A673 (cell line): ENCODE measurements around the gene CBLL2. TPM values are rescaled to one million over a fixed set of nuclear protein-coding genes. Genes with fewer than 3 reads are reported as not detected.

Experiments used
- BruUV-seq: library from RNA; stranded (reverse); fragments of 400-500 nt; replicated peaks from 2 replicates; lab custom pipeline; 2021; lab: Mats Ljungman, UMichigan
- CTCF ChIA-PET: fragments of 300-600 bp; sonication (Branson Sonifier 250); formaldehyde crosslinking; loops from one replicate; lab custom pipeline; 2022; ENCODE audit warnings: antibody characterized with exemption; lab: Charles Lee
- POLR2A ChIA-PET: fragments of 300-600 bp; sonication (Branson Sonifier 250); formaldehyde crosslinking; loops from one replicate; lab custom pipeline; 2022; ENCODE audit warnings: antibody characterized with exemption; ENCODE audit not compliant: low non-redundant PET; lab: Charles Lee
- DNase-seq: peaks from one replicate; pipeline ENCODE4 v3.0.0-alpha.2; 2015; ENCODE audit warnings: low spot score
- H3K27ac ChIP-seq: fragments of 200-600 bp; sonication (generic); 2 replicates; pipeline ENCODE4 v1.5.1; 2016; ENCODE audit warnings: mixed run types, low read depth, mild to moderate bottlenecking, mixed read lengths, antibody characterized with exemption, low read length; ENCODE audit not compliant: poor library complexity, severe bottlenecking
- H3K27me3 ChIP-seq: fragments of 200-600 bp; sonication (generic); replicated peaks from 2 replicates; pipeline ENCODE4 v1.6.1; 2017; ENCODE audit warnings: mixed run types, low read depth, mild to moderate bottlenecking, mixed read lengths, antibody characterized with exemption, low read length; ENCODE audit not compliant: insufficient read depth, poor library complexity
- H3K36me3 ChIP-seq: fragments of 200-600 bp; sonication (generic); 2 replicates; pipeline ENCODE4 v1.6.1; 2016; ENCODE audit warnings: mixed run types, mild to moderate bottlenecking, mixed read lengths, antibody characterized with exemption, low read length; ENCODE audit not compliant: insufficient read depth, poor library complexity, severe bottlenecking
- H3K4me1 ChIP-seq: fragments of 200-600 bp; sonication (generic); 2 replicates; pipeline ENCODE4 v1.6.1; 2017; ENCODE audit warnings: mixed run types, mild to moderate bottlenecking, mixed read lengths, antibody characterized with exemption, low read length; ENCODE audit not compliant: insufficient read depth, poor library complexity, severe bottlenecking
- H3K4me3 ChIP-seq: fragments of 200-600 bp; sonication (generic); 2 replicates; pipeline ENCODE4 v1.5.1; 2016; ENCODE audit warnings: low read depth, mixed run types, mild to moderate bottlenecking, mixed read lengths, low read length; ENCODE audit not compliant: poor library complexity, severe bottlenecking
- H3K9me3 ChIP-seq: fragments of 200-600 bp; sonication (generic); 2 replicates; pipeline ENCODE4 v1.6.1; 2016; ENCODE audit warnings: mixed run types, low read depth, mild to moderate bottlenecking, mixed read lengths, antibody characterized with exemption, low read length; ENCODE audit not compliant: poor library complexity, severe bottlenecking
- EZH2 ChIP-seq: fragments of 200-600 bp; sonication (generic); IDR thresholded peaks from 2 replicates; pipeline ENCODE4 v1.6.1; 2017; ENCODE audit warnings: borderline replicate concordance, low read depth, mild to moderate bottlenecking, mixed read lengths, antibody characterized with exemption, low read length; ENCODE audit not compliant: poor library complexity, severe bottlenecking
- intact Hi-C: fragments of 100-400 bp; cut with micrococcal nuclease; formaldehyde crosslinking; loops from one replicate; pipeline ENCODE4 v1.10.0; 2022; ENCODE audit not compliant: unreplicated experiment
- total RNA-seq: library from RNA; stranded (reverse); gene quantifications from 2 replicates; pipeline ENCODE4 v1.2.3, GENCODE V29; 2021
- TF ChIP-seq, protein P1 (sequence below): fragments of 300-800, 200-600 bp; sonication (generic); conservative IDR thresholded peaks from 2 replicates; pipeline ENCODE4 v1.5.1; 2017; ENCODE audit warnings: low read depth, mild to moderate bottlenecking, antibody characterized with exemption, low read length, moderate library complexity, mixed read lengths

Gene CBLL2
- total RNA-seq, 1 experiment from 2014 or later = not detected

DNA sequence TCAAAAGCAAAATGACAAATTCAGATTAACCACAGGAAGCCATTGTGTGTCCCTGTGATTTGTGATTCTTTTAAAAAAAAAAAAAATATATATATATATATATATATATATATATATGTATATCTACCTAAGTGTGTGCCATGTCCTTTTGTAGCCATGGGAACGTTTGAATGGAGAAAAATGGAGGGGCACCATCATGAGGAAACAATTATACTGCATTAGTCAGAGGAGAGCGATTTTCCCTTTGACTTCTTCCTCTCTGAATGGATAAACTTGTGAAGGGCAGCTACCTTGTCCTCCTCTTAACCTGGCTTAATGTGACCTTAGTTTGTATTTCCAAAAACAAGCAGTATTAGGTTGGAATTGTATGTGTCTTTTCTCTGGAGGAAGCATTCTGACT lies 23.3 kb upstream of the CBLL2 start:
- no peaks in the 10 kb centered on the region for H3K4me1 ChIP-seq
- TF ChIP-seq, protein P1, sequence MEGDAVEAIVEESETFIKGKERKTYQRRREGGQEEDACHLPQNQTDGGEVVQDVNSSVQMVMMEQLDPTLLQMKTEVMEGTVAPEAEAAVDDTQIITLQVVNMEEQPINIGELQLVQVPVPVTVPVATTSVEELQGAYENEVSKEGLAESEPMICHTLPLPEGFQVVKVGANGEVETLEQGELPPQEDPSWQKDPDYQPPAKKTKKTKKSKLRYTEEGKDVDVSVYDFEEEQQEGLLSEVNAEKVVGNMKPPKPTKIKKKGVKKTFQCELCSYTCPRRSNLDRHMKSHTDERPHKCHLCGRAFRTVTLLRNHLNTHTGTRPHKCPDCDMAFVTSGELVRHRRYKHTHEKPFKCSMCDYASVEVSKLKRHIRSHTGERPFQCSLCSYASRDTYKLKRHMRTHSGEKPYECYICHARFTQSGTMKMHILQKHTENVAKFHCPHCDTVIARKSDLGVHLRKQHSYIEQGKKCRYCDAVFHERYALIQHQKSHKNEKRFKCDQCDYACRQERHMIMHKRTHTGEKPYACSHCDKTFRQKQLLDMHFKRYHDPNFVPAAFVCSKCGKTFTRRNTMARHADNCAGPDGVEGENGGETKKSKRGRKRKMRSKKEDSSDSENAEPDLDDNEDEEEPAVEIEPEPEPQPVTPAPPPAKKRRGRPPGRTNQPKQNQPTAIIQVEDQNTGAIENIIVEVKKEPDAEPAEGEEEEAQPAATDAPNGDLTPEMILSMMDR = no peak
- no peak for TF ChIP-seq EZH2
- ChIA-PET CTCF (no interaction called here), POLR2A (no interaction called here)
- DNase-seq = no peak
- BruUV-seq = no TSS peak
- no peak overlapping the region for H3K27ac ChIP-seq
- no peaks in the 10 kb centered on the region for H3K27me3 ChIP-seq
- no peaks in the 10 kb centered on the region for H3K36me3 ChIP-seq
- H3K9me3 ChIP-seq = no peaks in the 10 kb centered on the region
- no peak overlapping the region for H3K4me3 ChIP-seq
- intact Hi-C loops = no loop called here

DNA sequence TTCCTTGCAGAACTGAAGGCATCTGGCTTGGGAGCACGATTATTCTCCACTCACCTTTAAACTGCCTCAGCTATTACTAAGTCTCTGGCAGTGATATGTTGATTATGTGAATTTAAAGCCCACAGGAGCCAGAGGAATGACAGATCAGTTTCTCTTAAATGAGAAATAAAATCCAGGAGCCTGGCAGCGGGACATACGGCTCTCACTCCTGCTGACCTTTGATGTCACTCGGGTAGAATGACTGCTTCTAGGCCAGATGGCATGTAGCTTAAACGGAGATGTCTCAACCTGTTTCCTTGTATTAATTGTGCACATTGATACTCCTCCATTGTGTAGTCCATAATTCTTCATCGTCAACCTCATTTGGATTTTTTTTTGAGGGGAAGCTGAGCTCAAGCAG lies 4.0 kb upstream of the CBLL2 start:
- POLR2A ChIA-PET = no interaction called here
- Histone ChIP-seq H3K4me1 (no peaks in the 10 kb centered on the region), H3K9me3 (no peaks in the 10 kb centered on the region), H3K27me3 (no peaks in the 10 kb centered on the region), H3K4me3 (no peak overlapping the region), H3K27ac (no peak overlapping the region), H3K36me3 (no peaks in the 10 kb centered on the region)
- TF ChIP-seq EZH2 = no peak
- TF ChIP-seq, protein P1 = no peak
- BruUV-seq = no TSS peak
- intact Hi-C loops = no loop called here
- no peak for DNase-seq
- CTCF ChIA-PET = no interaction called here

DNA sequence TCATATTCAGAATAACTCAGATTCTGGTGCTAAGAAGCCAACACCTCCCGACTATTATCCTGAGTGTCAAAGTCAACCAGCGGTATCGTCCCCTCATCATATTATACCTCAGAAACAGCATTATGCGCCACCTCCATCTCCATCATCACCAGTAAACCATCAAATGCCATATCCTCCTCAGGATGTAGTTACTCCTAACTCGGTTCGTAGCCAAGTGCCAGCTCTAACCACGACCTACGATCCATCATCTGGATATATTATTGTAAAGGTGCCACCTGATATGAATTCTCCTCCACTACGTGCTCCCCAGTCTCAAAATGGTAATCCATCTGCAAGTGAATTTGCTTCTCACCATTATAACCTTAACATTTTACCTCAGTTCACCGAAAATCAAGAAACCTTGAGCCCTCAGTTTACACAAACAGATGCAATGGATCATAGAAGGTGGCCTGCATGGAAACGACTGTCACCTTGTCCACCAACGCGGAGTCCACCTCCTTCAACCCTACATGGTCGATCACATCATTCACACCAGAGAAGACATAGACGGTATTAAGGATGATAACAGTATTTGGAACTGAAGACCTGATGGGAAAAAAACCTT lies 1.1 kb downstream of the CBLL2 start:
- Histone ChIP-seq H3K27ac (no peak overlapping the region), H3K36me3 (no peaks in the 10 kb centered on the region), H3K27me3 (no peaks in the 10 kb centered on the region), H3K9me3 (no peaks in the 10 kb centered on the region), H3K4me1 (no peaks in the 10 kb centered on the region), H3K4me3 (no peak overlapping the region)
- no peak for DNase-seq
- TF ChIP-seq, protein P1 = no peak
- no peak for TF ChIP-seq EZH2
- intact Hi-C loops = no loop called here
- POLR2A ChIA-PET = no interaction called here
- no TSS peak for BruUV-seq
- CTCF ChIA-PET = no interaction called here
